HK-2 (cell line): ENCODE measurements around the gene DHX58.

Experiments
- DNase-seq: peaks from one replicate; pipeline ENCODE4 v3.0.0-alpha.2; 2018; ENCODE audit not compliant: unreplicated experiment

Gene DHX58

GRCh38 chr17:42129109-42129837, 16.8 kb upstream of the DHX58 start:
- DNase-seq = no peak

DNA sequence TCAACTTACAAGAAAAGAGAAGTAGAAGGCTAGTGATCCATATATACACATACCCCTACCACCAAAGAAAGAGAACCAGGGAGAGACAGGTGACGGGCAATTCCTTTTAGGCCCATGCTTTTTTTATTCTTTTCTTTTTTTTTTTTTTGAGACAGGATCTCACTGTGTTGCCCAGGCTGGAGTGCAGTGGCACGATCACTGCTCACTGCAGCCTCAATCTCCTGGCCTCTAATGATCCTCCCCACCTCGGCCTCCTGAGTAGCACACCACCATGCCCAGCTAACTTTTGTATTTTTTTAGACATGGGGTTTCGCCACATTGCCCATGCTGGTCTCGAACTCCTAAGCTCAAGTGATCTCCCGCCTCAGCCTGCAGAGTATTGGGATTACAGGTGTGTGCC, 14.9 kb upstream of the DHX58 start:
- DNase-seq = no peak

DNA sequence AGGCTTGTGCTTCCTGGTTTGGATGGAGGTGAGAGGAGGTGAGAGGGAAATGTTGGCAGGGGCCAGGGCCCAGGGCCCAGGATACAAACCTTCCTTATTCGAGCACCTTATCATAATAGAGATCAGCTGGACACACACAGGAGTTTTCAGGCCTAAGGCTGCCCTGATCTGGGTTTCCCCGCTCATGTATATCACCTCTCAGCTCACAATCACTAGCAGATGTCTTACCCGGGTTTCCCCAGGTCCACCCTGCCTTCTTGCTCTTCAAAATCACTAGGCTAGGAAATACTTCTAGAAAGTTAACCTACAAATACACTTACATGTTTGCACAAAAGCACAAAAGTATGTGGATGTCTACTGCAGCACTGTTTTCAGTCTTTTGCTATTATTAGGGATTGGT, 14.3 kb upstream of the DHX58 start:
- DNase-seq = no peak

- DNase-seq = no peak
These were observed 13.1 kb upstream of the DHX58 start for GRCh38 chr17:42125565-42125964.

- no peak for DNase-seq
These were observed 11.7 kb upstream of the DHX58 start for GRCh38 chr17:42124256-42124655.

DNA sequence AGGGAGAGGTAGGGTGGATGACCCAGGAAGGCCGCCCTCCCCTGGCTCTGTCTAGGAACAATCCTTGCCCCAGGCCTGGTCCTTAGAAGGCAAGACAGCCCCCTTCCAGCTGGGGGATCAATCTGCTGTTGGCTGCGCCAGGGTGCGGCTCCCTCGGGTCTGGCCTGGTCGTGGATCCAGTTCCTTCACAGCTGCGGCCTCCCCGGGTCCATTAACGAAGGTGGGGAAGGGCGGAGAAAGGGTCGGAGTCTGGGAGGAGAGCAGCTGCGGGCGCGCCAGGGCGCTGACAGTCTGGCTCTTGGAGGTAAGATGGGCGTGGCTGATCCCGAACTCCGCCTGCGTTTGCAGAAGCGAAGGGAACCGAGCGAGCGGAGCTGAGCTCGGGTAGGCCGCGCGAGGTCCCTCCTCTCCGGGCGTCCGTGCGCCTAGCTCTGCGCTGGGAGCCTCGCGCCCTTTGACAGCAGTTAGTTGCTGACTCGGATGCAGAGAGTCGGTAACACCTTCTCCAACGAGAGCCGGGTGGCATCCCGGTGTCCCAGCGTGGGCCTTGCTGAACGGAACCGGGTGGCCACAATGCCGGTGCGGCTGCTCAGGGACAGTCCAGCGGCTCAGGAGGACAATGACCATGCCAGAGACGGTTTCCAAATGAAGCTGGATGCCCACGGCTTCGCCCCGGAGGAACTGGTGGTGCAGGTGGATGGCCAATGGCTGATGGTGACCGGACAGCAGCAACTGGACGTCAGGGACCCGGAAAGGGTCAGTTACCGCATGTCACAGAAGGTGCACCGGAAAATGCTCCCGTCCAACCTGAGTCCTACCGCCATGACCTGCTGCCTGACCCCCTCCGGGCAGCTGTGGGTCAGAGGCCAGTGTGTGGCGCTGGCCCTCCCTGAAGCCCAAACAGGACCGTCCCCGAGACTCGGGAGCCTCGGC, 10.1 kb upstream of the DHX58 start, which contains the start of gene HSPB9:
Gene HSPB9 (plus strand): TSS at position 434 of the 933 bp plus-strand sequence. CDS start 47 bp downstream, at position 481.
- no peak for DNase-seq

- DNase-seq = peak; percentile 76
These were observed 8.6 kb upstream of the DHX58 start, which contains the start of gene KAT2A for GRCh38 chr17:42120770-42121769. TSS of gene KAT2A (minus strand) at chr17:42121367. CDS start at chr17:42121304, 63 bp downstream.

DNA sequence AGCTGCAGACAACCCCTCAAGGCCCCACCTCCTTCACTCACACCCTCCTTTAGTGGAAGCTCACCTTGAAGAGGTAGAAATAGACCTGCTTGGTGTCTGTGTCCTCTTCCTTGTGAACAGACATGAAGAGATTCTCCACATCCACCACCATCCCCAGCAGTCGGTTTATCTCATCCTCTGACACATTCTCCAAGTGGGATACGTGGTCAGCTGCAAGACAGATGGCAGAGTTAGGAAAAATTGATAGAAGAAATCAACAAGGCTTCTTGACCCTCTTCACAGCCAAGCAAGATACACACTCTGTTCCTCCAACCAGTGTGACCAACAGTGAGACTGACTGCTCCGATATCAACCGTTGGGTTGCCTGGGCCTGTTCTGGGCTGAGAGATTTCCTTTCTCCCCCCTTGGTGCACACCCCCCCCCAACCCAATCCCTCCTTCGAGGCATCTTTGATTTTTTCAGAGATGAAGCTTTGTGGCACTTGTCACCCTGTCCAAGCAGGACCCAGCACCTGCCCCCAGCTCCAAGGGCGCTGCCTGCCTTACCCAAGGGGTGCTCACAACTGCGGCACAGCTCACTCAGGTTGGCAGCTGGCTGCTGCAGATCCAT, 7.8 kb upstream of the DHX58 start:
- no peak for DNase-seq

DNA sequence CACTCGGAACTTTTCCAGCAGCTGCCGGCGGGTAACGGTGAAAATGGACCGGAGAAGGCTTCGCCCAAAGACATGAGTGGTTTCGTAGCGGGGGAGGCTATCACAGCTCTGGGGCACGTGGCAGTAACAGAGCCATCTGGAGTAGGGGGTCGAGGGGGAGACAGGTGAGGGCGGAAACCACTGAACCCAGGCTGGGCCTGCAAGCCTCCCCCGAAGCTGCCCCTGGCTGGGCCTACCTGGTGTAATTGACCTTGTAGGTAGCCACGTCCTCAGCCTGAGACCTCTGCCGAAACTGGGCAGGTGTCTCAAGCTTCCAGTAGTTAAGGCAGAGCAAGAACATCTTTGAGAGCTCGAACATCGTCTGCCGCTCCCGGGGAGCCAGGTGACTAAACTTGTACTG, 6.8 kb upstream of the DHX58 start:
- DNase-seq = no peak

DNA sequence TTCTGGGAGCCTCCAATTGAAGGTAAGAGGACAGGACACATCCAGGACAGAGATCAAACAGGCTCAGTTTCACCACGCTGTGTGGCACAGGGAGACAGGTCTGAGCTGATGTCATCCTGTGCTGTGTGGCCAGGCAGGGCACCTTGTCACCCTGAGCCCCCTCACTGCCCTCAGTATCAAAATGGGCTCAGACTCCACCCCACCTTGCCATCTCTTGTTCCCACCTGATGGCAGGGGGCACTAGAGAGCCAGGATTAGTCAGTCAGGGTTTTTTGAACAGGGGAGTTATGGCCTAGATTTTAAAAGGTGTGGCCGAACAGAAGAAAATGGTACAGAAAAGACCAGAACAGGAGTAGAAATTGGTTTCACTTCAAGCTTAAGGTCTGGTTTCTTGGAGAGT, 6.0 kb upstream of the DHX58 start:
- peak; percentile 31 for DNase-seq

DNA sequence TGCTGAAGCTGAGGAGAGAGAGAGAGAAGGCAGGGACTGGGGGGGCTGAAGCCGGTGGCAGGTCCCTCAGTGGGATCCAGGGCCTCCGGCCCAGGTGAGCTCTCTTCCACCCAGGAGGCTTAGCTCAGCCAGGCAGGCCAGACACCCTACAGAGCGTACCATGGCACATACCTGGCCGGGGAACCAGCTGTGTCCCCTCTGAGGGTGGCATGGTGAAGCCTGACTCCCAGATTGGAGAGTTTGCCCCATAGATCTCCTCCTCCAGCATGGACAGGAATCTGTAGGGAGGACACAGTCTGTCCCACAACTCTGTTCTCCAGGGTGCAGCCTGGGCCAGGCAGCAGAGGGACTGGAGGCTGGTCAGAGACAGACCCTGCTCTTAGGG, 5.6 kb upstream of the DHX58 start:
- no peak for DNase-seq

DNA sequence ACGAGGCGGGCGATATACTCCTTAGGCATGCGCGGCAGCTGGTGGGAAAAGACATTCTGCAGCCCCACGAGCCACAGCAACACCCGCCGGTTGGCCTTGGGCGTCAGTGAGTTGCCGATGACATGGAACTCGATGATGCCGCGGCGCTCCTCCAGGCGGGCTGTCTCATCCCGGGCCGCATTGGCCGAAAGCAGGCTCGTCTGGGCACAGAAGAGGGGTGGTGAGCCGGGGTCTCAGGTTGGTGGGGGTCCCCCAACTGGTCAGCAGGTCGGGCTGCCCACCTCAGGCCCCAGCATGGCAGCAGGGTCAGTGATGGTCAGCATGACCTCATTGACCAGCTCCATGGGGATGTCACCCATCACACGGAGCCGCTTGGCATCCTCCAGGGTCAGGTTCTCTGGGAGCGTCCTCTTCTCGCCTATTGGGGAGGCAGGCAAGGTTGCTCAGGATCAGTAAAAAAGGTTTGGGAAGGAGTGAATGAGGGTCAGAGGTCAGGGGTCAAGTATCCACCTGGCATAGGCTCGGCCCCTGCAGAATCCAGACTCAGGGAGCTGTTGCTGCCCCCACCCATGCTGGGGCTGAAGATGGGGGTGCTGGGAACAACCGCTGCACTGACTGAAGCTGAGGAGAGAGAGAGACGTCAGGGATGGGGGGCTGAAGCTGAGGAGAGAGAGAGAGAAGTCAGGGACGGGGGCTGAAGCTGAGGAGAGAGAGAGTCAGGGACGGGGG, 5.0 kb upstream of the DHX58 start:
- no peak for DNase-seq

GRCh38 chr17:42116705-42117396, 4.3 kb upstream of the DHX58 start:
- peak; percentile 63 for DNase-seq

GRCh38 chr17:42114118-42114517, 1.6 kb upstream of the DHX58 start:
- no peak for DNase-seq

- no peak for DNase-seq
These were observed 967 bp upstream of the DHX58 start for GRCh38 chr17:42113293-42114069.

DNA sequence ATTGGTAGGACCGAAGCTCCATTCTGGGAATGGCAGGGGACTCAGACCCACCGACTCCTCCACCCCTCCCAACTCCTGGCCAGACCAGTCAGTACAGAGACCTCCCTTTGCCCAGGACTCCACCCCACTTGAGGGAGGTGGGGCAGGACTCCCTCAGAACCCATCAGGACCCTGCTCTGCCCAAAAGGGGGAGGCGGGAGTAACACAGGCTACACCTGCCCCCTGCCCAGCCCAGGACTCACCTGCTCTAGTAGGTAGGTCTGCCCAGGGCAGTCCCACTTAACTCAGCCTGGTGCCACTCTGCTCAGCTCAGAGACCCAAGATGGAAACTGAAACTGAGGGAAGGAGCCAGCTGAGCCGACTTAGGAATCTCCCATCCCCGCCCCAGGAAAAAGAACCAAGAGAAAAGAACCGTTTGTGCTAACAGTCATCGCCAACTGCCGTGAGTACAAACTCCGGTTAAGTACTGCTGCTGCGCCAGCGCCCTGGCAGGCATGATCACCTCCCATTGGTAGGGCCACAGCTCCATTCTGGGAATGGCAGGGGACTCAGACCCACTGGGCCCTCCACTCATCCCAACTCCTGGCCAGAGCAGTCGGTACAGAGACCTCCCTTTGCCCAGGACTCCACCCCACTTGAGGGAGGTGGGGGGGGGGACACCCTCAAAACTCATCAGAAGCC, 503 bp downstream of the DHX58 start:
- DNase-seq = no peak

- DNase-seq = no peak
These were observed 1.3 kb downstream of the DHX58 start for GRCh38 chr17:42111265-42111636.
